Measurements from ENCODE around the gene CMSS1. TPM values are rescaled to one million over a fixed set of nuclear protein-coding genes. Genes with fewer than 3 reads are reported as not detected.

The CMSS1 gene
- total RNA-seq, 1 experiment from 2014 or later, result 64.1 TPM

- Histone ChIP-seq H3K79me2 (ENCODE audit: insufficient read depth, low read length) (no peaks in the 10 kb centered on the region), H3K4me1 (ENCODE audit: control insufficient read depth in 1 of 2, insufficient read depth in 2 of 2, low read length in 2 of 2) (no peaks in the 10 kb centered on the region), H3K9me3 (ENCODE audit: control insufficient read depth in 1 of 2, insufficient read depth in 1 of 2, low read depth in 1 of 2, low read length in 2 of 2) (no peaks in the 10 kb centered on the region), H3K27ac (ENCODE audit: low read depth, low read length) (no peak overlapping the region), H3K4me3 (replicated peaks in 1 of 2; ENCODE audit: low read depth in 1 of 2, low read length in 2 of 2) (no peak overlapping the region), H3K4me2 (ENCODE audit: low read length) (no peak overlapping the region), H3K27me3 (ENCODE audit: insufficient read depth, low read length) (no peaks in the 10 kb centered on the region), H3K9me2 (ENCODE audit: insufficient read depth) (no peaks in the 10 kb centered on the region), H3K36me3 (ENCODE audit: control insufficient read depth in 1 of 2, insufficient read depth in 2 of 2, low read length in 2 of 2) (no peaks in the 10 kb centered on the region), H3K9ac (ENCODE audit: low read length) (no peak overlapping the region), H4K20me1 (ENCODE audit: insufficient read depth) (no peaks in the 10 kb centered on the region), H2AFZ (ENCODE audit: low read depth, low read length, poor library complexity, severe bottlenecking) (no peak overlapping the region)
- TF ChIP-seq ELF1 (IDR thresholded peaks at IDR 0.05; ENCODE audit: borderline replicate concordance, low read depth), result no peak
- TF ChIP-seq ZFX (IDR thresholded peaks at IDR 0.05), result no peak
- CTCF ChIA-PET, result interaction anchor here (2.1 kb wide), 1 partner anchor 12 kb away, joined by 7 read pairs; no protein-coding TSS in a partner anchor
- POLR2A ChIA-PET, result no interaction called here
- no peak for ATAC-seq
- no peak for DNase-seq (ENCODE audit: low read depth, low spot score)
- no TSS peak for BruUV-seq (replicated peaks)
- intact Hi-C loops (cut with micrococcal nuclease), result no loop called here
- RAD21 ChIA-PET (ENCODE audit: low non-redundant PET in 1 of 2, low total read pairs in 2 of 2, uncharacterized antibody in 2 of 2, unreplicated experiment in 2 of 2), result no interaction called here
These were observed 263.6 kb downstream of the CMSS1 start for GRCh38 chr3:100081311-100081710.

GRCh38 chr3:100081986-100082692 lies 264.5 kb downstream of the CMSS1 start:
- no peak for ATAC-seq
- ChIA-PET CTCF (interaction anchor here (2.1 kb wide), 1 partner anchor 13 kb away, joined by 7 read pairs; no protein-coding TSS in a partner anchor), POLR2A (no interaction called here), RAD21 (ENCODE audit: low non-redundant PET in 1 of 2, low total read pairs in 2 of 2, uncharacterized antibody in 2 of 2, unreplicated experiment in 2 of 2) (no interaction called here)
- intact Hi-C loops (cut with micrococcal nuclease), result no loop called here
- DNase-seq (ENCODE audit: low read depth, low spot score), result no peak
- H2AFZ ChIP-seq (ENCODE audit: low read depth, low read length, poor library complexity, severe bottlenecking), result no peak overlapping the region
- no peaks in the 10 kb centered on the region for H3K36me3 ChIP-seq (ENCODE audit: control insufficient read depth in 1 of 2, insufficient read depth in 2 of 2, low read length in 2 of 2)
- no TSS peak for BruUV-seq (replicated peaks)
- no peaks in the 10 kb centered on the region for H3K79me2 ChIP-seq (ENCODE audit: insufficient read depth, low read length)
- H4K20me1 ChIP-seq (ENCODE audit: insufficient read depth), result no peaks in the 10 kb centered on the region
- H3K9me3 ChIP-seq (ENCODE audit: control insufficient read depth in 1 of 2, insufficient read depth in 1 of 2, low read depth in 1 of 2, low read length in 2 of 2), result no peaks in the 10 kb centered on the region
- no peak overlapping the region for H3K4me3 ChIP-seq (replicated peaks in 1 of 2; ENCODE audit: low read depth in 1 of 2, low read length in 2 of 2)
- no peak overlapping the region for H3K9ac ChIP-seq (ENCODE audit: low read length)
- H3K9me2 ChIP-seq (ENCODE audit: insufficient read depth), result no peaks in the 10 kb centered on the region
- no peak overlapping the region for H3K27ac ChIP-seq (ENCODE audit: low read depth, low read length)
- H3K4me2 ChIP-seq (ENCODE audit: low read length), result no peak overlapping the region
- H3K4me1 ChIP-seq (ENCODE audit: control insufficient read depth in 1 of 2, insufficient read depth in 2 of 2, low read length in 2 of 2), result no peaks in the 10 kb centered on the region
- no peak for TF ChIP-seq SP1 (IDR thresholded peaks at IDR 0.05; ENCODE audit: low read depth)
- H3K27me3 ChIP-seq (ENCODE audit: insufficient read depth, low read length), result no peaks in the 10 kb centered on the region
